T-helper 2 cell (primary cell): ENCODE data around the gene TNS3.
"Not testable (repeated sequence)": the region's sequence is repeated elsewhere in the genome, so short reads cannot be mapped to it uniquely, and the experiment has no call there.

Source experiments
- DNase-seq, 5 experiments: peaks; one replicate each; pipeline versions ENCODE4 v3.0.0 to v3.0.0-alpha.2; 2012 to 2022

The TNS3 gene

GRCh38 chr7:47268851-47269836 is 312.8 kb downstream of the TNS3 start:
- no peak for DNase-seq

GRCh38 chr7:47267346-47267745 is 314.6 kb downstream of the TNS3 start:
- DNase-seq: no peak

- DNase-seq: no peak
These were observed 315.1 kb downstream of the TNS3 start for GRCh38 chr7:47266799-47267198.

- DNase-seq: peak in 1 of 5 experiments; percentile 31
These were observed 315.7 kb downstream of the TNS3 start for GRCh38 chr7:47266131-47266706.

GRCh38 chr7:47265621-47266020 is 316.3 kb downstream of the TNS3 start:
- no peak for DNase-seq

- no peak for DNase-seq
These were observed 317.8 kb downstream of the TNS3 start for GRCh38 chr7:47264021-47264651.

- DNase-seq: no peak
These were observed 319.0 kb downstream of the TNS3 start for GRCh38 chr7:47262881-47263280.

GRCh38 chr7:47262160-47262559 is 319.8 kb downstream of the TNS3 start:
- DNase-seq: not testable (repeated sequence)

GRCh38 chr7:47260270-47260669 is 321.6 kb downstream of the TNS3 start:
- DNase-seq: no peak

GRCh38 chr7:47259682-47260081 is 322.2 kb downstream of the TNS3 start:
- DNase-seq: no peak

GRCh38 chr7:47258798-47259197 is 323.1 kb downstream of the TNS3 start:
- no peak for DNase-seq

GRCh38 chr7:47256016-47256415 is 325.9 kb downstream of the TNS3 start:
- DNase-seq: no peak

GRCh38 chr7:47255441-47255840 is 326.5 kb downstream of the TNS3 start:
- DNase-seq: no peak

GRCh38 chr7:47255007-47255406 is 326.9 kb downstream of the TNS3 start:
- DNase-seq: no peak

- DNase-seq: peak in 2 of 5 experiments; percentile 15 to 35
These were observed 327.6 kb downstream of the TNS3 start for GRCh38 chr7:47254081-47254977.

- no peak for DNase-seq
These were observed 328.2 kb downstream of the TNS3 start for GRCh38 chr7:47253650-47254080.

- DNase-seq: no peak
These were observed 329.2 kb downstream of the TNS3 start for GRCh38 chr7:47252675-47253074.

- no peak for DNase-seq
These were observed 332.6 kb downstream of the TNS3 start for GRCh38 chr7:47249361-47249760.

- DNase-seq: no peak
These were observed 333.1 kb downstream of the TNS3 start for GRCh38 chr7:47248797-47249196.

GRCh38 chr7:47247132-47247531 is 334.8 kb downstream of the TNS3 start:
- no peak for DNase-seq

- no peak for DNase-seq
These were observed 337.2 kb downstream of the TNS3 start for GRCh38 chr7:47244692-47245091.
